Right lobe of liver (tissue), 4 donors: ENCODE measurements around the gene IRGC.

Experiments used
- POLR2A ChIP-seq: fragments of 450-650 bp; IDR thresholded peaks from one replicate; pipeline ENCODE4 v1.6.1; 2017; ENCODE audit warnings: antibody characterized with exemption, mild to moderate bottlenecking
- TF ChIP-seq, protein P1 (sequence below), 4 donors: fragments of 200-600 bp in 3 of 4; fragments of 450-650 bp in 1 of 4; IDR thresholded peaks; one replicate each; pipeline versions ENCODE4 v1.5.1 to v1.8.0; 2016 to 2022; ENCODE audit warnings: antibody characterized with exemption in 4 of 4, mild to moderate bottlenecking in 2 of 4
- donor health status: DM: no; HTN: no; CAD: no.
- donor health status: DM: no; HTN: no; CAD: no.
- donor health status: DM: no; HTN: yes; CAD: no.

DNA sequence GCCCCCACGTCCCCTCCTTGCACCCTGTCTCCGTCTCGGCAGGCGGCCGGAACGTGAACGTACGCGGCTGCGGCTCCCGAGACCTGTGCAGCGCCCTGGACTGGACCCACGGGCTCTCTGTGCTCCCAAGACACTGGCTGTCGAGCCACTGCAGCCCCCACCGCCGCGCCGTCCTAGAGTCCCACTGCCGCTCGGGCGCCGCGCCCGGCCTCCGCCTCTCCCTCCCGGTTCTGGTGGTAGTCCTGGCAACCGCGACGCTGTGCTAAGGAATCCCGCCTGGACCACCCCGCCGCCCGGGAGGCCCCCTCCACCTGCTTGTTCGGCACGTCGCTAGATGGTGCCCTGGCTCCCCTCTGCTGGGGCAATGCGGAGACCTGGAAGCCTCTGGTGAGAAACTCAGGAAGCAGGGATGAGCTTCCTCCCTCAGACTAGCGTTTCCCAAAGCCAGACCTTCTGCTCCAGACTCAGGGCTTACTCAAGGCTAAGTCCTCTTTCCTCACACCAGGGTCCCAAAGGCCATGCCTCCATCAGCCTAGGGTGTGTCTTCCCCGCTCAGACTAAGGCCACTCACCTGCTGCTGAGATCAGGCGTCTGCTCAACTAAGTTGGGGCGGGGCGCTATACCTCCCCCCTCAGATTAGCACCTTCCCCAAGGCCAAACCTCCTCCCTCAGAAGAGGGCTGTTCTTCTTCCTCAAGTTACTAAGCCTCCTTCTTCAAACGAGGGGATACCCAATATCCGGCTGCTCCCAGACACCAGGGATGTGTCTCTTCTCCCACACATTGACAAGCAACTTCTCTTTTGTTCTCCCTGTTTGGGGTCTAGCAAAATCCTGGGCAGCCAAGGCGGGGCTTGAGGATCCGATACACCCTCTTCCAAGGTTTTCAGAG, 16.1 kb upstream of the IRGC start:
- no peak for TF ChIP-seq POLR2A
- TF ChIP-seq, protein P1, sequence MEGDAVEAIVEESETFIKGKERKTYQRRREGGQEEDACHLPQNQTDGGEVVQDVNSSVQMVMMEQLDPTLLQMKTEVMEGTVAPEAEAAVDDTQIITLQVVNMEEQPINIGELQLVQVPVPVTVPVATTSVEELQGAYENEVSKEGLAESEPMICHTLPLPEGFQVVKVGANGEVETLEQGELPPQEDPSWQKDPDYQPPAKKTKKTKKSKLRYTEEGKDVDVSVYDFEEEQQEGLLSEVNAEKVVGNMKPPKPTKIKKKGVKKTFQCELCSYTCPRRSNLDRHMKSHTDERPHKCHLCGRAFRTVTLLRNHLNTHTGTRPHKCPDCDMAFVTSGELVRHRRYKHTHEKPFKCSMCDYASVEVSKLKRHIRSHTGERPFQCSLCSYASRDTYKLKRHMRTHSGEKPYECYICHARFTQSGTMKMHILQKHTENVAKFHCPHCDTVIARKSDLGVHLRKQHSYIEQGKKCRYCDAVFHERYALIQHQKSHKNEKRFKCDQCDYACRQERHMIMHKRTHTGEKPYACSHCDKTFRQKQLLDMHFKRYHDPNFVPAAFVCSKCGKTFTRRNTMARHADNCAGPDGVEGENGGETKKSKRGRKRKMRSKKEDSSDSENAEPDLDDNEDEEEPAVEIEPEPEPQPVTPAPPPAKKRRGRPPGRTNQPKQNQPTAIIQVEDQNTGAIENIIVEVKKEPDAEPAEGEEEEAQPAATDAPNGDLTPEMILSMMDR (IDR thresholded peaks at IDR 0.05), result no peak
